ENCODE results near the gene MRPS24. TPM values are rescaled to one million over a fixed set of nuclear protein-coding genes. Genes with fewer than 3 reads are reported as not detected.

The MRPS24 gene
- total and polyA plus RNA-seq, 10 of the 15 experiments (the other 5 are each of a cell fraction or from before 2014, with no cell fraction given), result 27.6 to 164 (median 106) TPM

DNA sequence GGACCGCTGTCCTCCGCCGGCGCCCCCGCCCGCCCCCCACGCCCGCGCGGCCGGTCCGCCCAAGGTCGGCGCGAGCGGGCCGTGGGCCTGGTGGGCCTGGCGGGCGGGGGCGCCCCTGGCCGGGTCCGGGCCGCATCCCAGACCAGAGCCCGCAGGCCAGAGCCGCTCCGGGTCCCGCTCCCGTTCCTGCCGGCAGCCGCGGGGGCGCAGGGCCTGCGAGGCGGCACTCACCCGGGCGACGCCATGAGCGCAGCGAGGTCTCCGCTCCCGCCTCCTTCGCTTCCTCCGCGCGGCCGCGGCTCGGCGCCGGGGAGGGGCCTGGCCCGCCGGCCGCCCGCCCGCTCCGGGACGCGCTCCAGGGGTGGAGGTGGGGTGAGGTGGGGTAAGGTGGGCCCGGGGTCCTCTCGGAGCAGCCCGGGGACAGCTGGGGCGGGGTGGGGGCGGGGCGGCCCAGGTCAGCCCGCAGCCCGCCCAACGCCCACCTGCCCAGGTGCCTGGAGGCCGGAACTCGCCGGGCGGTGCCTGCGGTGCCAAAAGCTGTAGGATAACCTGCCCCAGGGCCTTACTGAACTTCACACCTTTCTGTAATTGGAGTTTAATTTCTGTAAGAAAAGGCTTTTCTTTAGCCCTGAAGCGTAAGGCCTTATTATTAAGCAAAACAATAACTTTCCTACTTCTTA, 37.2 kb upstream of the MRPS24 start, which contains the start of gene URGCP (continued):
- TF ChIP-seq IKZF1 (conservative IDR thresholded peaks at IDR 0.05) (peak; percentile 63; the same call in 1 of the 2 replicates), ATF7 (IDR thresholded peaks at IDR 0.05; ENCODE audit: low read depth) (no peak), RBBP5 (conservative IDR thresholded peaks at IDR 0.05) (no peak), YBX1 (IDR thresholded peaks at IDR 0.05) (no peak), YY1 (IDR thresholded peaks at IDR 0.05; ENCODE audit: low read depth, low read length) (peak; percentile 90), GATAD2B (conservative IDR thresholded peaks at IDR 0.05; ENCODE audit: low read depth) (peak; percentile 27; the same call in 1 of the 2 replicates), EGR1 (IDR thresholded peaks at IDR 0.05; ENCODE audit: borderline replicate concordance in 1 of 2, low read depth in 2 of 2, low read length in 2 of 2) (peak in 1 of 2 experiments; percentile 64; a peak in 2 of 3 replicates)
- TF ChIP-seq, protein P1, sequence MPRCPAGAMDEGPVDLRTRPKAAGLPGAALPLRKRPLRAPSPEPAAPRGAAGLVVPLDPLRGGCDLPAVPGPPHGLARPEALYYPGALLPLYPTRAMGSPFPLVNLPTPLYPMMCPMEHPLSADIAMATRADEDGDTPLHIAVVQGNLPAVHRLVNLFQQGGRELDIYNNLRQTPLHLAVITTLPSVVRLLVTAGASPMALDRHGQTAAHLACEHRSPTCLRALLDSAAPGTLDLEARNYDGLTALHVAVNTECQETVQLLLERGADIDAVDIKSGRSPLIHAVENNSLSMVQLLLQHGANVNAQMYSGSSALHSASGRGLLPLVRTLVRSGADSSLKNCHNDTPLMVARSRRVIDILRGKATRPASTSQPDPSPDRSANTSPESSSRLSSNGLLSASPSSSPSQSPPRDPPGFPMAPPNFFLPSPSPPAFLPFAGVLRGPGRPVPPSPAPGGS (IDR thresholded peaks at IDR 0.05; ENCODE audit: borderline replicate concordance, insufficient read depth, low read depth, low read length, poor library complexity, severe bottlenecking), result no peak

DNA sequence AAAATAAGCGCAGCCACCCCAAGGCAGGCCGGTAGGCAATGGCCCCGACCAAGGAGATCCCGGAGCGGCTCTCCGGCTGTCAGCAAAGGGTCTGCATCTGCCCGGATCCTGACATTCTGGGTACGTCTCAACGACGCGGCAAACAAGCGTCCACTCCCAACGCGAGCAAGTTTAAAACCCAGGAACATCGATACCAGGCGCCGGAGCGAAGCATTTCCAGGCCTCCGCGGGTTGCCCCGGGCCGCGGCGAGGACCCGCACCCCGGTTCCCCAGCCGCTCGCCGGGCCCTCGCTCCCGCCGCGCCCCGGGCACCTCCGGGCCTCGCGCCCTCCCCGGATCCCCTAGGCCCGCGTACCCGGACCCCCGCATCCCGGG, 36.6 kb upstream of the MRPS24 start:
- FAIRE-seq, result no peak
- Histone ChIP-seq H3K4me1 (ENCODE audit: control insufficient read depth, insufficient read depth, low read length) (peaks cover 14% of the 10 kb centered on the region), H3K4me2 (ENCODE audit: control insufficient read depth, insufficient read depth) (peak overlapping the region; percentile 90), H3K27ac (ENCODE audit: control insufficient read depth, insufficient read depth) (0 out of 2 replicates have a peak overlapping the region, but pooled peaks have one; percentile 17), H3K9ac (ENCODE audit: control insufficient read depth, insufficient read depth, low read length) (peak overlapping the region; percentile 73), H3K79me2 (ENCODE audit: control insufficient read depth, insufficient read depth, low read length) (peaks cover 26% of the 10 kb centered on the region), H3K4me3 (peak overlapping the region; percentile 66), H3K9me3 (replicated peaks; ENCODE audit: control insufficient read depth, insufficient read depth, low read length) (no peaks in the 10 kb centered on the region), H2AFZ (ENCODE audit: control insufficient read depth, low read depth, low read length) (peak overlapping the region; percentile 45), H3K36me3 (ENCODE audit: control insufficient read depth in 2 of 2, insufficient read depth in 2 of 2, low read length in 1 of 2) (no peaks in the 10 kb centered on the region), H4K20me1 (ENCODE audit: control insufficient read depth, insufficient read depth) (no peaks in the 10 kb centered on the region), H3K27me3 (replicated peaks in 1 of 2; ENCODE audit: control insufficient read depth in 2 of 2, insufficient read depth in 2 of 2, low read length in 1 of 2) (no peaks in the 10 kb centered on the region)
- POLR2A ChIA-PET, result no interaction called here
- 2% methylated on average over 38 of the region's 43 CpGs for WGBS (ENCODE audit: insufficient coverage, insufficient replicate concordance, low lambda C conversion rate, missing lambda C conversion rate)
- ATAC-seq, result peak; percentile 50
- no peak for DNase-seq (ENCODE audit: low read depth, low spot score)
- in situ Hi-C loops (cut with MboI), result no loop called here
- intact Hi-C loops (cut with micrococcal nuclease; ENCODE audit: unreplicated experiment), result no loop called here
- RAD21 ChIA-PET (ENCODE audit: unreplicated experiment), result no interaction called here
- BruUV-seq (replicated peaks), result no TSS peak
- CTCF ChIA-PET, result interaction anchor here (2.0 kb wide), 1 partner anchor 11 kb away, joined by 9 read pairs; no protein-coding TSS in a partner anchor
- SMC1A ChIA-PET (ENCODE audit: uncharacterized antibody, unreplicated experiment), result no interaction called here
- TF ChIP-seq SMAD5 (IDR thresholded peaks at IDR 0.05; ENCODE audit: low read depth) (no peak), PAX8 (IDR thresholded peaks at IDR 0.05) (no peak), STAT1 (conservative IDR thresholded peaks at IDR 0.05) (no peak), GATAD2B (conservative IDR thresholded peaks at IDR 0.05; ENCODE audit: low read depth) (0 out of 2 replicates have a peak, but pooled peaks have one; percentile 15), JUND (IDR thresholded peaks at IDR 0.05; ENCODE audit: low read depth, low read length) (no peak), ZNF274 (IDR thresholded peaks at IDR 0.05; ENCODE audit: insufficient read depth, insufficient read length) (no peak)
- TF ChIP-seq, protein P2, sequence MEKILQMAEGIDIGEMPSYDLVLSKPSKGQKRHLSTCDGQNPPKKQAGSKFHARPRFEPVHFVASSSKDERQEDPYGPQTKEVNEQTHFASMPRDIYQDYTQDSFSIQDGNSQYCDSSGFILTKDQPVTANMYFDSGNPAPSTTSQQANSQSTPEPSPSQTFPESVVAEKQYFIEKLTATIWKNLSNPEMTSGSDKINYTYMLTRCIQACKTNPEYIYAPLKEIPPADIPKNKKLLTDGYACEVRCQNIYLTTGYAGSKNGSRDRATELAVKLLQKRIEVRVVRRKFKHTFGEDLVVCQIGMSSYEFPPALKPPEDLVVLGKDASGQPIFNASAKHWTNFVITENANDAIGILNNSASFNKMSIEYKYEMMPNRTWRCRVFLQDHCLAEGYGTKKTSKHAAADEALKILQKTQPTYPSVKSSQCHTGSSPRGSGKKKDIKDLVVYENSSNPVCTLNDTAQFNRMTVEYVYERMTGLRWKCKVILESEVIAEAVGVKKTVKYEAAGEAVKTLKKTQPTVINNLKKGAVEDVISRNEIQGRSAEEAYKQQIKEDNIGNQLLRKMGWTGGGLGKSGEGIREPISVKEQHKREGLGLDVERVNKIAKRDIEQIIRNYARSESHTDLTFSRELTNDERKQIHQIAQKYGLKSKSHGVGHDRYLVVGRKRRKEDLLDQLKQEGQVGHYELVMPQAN (conservative IDR thresholded peaks at IDR 0.05), result peak; percentile 55; the same call in 1 of the 2 replicates
- TF ChIP-seq, protein P3, sequence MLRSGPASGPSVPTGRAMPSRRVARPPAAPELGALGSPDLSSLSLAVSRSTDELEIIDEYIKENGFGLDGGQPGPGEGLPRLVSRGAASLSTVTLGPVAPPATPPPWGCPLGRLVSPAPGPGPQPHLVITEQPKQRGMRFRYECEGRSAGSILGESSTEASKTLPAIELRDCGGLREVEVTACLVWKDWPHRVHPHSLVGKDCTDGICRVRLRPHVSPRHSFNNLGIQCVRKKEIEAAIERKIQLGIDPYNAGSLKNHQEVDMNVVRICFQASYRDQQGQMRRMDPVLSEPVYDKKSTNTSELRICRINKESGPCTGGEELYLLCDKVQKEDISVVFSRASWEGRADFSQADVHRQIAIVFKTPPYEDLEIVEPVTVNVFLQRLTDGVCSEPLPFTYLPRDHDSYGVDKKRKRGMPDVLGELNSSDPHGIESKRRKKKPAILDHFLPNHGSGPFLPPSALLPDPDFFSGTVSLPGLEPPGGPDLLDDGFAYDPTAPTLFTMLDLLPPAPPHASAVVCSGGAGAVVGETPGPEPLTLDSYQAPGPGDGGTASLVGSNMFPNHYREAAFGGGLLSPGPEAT (IDR thresholded peaks at IDR 0.05; ENCODE audit: low read depth), result no peak
- TF ChIP-seq, protein P4, sequence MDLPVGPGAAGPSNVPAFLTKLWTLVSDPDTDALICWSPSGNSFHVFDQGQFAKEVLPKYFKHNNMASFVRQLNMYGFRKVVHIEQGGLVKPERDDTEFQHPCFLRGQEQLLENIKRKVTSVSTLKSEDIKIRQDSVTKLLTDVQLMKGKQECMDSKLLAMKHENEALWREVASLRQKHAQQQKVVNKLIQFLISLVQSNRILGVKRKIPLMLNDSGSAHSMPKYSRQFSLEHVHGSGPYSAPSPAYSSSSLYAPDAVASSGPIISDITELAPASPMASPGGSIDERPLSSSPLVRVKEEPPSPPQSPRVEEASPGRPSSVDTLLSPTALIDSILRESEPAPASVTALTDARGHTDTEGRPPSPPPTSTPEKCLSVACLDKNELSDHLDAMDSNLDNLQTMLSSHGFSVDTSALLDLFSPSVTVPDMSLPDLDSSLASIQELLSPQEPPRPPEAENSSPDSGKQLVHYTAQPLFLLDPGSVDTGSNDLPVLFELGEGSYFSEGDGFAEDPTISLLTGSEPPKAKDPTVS (IDR thresholded peaks at IDR 0.05; ENCODE audit: low read depth, low read length), result no peak

Measured in GM12878 (cell line).